HG02642 (cell line): ENCODE measurements around the gene CCDC88B.

Experiments used
- ATAC-seq: cut with Tn5 transposase; IDR thresholded peaks from one replicate; pipeline ENCODE4 v1.9.1; 2021; ENCODE audit warnings: mild to moderate bottlenecking; ENCODE audit not compliant: unreplicated experiment, poor library complexity

Gene CCDC88B

GRCh38 chr11:64339754-64340408 is at the start of gene CCDC88B:
Gene CCDC88B, plus strand, starts transcription at chr11:64340204. Its CDS starts 63 bp downstream, at chr11:64340267.
- ATAC-seq: peak; percentile 67

DNA sequence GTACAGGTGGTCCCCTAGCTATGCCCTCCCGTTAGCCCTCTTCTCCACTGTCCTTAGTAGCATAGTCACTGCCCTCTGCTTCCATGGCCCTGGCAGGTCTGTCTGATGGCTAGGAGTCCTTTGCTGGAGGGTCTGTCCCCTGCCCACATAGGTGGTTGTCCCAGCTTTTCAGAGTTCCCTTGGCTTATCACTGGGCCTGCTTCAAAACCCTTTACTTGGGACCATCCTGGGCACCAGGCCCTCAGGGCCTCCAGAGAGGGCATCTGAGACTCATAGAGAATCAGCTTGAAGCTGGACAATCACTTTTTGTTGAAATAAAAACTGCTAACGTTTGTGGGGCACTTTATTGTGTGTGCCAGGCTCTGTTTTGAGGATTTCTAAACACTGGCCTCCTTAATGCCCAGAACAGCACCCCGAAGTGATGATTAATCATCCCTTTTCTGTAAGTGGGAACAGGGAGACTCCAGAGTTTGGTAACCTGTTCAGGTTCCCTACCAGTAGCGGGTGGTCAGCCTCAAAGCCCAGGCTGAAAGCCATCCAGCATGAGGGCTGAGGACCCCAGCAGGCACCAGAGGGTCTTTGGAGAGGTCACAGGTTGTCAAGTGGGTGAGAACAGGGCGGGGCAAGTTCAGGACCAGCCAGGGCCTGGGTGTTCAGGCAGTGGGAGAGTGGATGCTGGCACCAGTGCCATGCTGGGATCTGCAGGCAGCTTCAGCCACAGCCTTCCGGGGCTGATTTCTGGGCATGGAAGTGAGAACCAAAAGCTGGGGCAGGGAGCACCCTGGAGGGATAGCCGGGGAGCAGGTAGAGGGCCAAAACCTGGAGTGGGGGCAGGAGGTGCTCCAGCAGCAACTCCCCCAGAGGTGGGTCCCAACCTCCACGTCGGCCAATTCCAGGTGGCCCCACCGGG is 49.4 kb upstream of the CCDC88B start:
- no peak for ATAC-seq

GRCh38 chr11:64291262-64291751 is 48.7 kb upstream of the CCDC88B start, which contains the start of gene KCNK4:
Gene KCNK4, plus strand, starts transcription at chr11:64291302. Its CDS starts 1,717 bp downstream, at chr11:64293019.
- ATAC-seq: no peak

DNA sequence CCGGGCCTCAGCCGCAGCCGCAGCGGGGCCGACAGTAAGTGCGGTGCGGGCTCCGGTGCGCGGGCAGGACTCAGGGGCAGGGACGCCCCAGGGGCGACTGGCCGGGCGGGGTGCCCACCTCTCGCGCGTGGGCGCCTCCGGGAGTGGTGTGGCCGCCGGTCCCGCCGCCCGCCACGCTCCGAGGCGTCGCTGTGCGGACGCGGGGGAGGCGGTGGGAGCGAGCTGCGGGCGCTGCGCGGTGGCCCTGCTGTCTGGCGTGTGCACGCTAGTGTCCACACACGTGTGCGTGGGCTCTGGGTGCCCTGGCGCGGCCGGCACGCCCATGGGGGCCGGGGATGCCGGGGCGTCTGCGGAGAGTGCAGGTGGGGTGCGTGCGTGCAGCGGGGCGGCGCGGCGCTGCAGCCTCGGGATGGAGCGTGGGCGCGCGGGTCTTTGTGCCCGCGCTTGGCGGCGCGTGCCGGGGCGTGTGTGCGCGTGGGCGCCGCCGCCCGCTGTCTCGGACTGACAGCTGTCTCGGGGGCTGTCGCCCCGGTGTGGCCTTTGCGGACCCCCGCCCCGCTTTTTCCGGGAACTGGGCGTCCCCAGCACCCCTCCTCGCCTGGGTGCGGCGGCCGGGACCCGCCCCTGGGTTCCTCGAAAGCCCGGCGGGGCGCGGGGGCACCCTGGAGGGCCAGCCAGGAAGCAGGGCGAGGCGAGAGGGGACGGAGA is 48.1 kb upstream of the CCDC88B start:
- no peak for ATAC-seq

- ATAC-seq: no peak
These were observed 47.3 kb upstream of the CCDC88B start for GRCh38 chr11:64292460-64293254.

DNA sequence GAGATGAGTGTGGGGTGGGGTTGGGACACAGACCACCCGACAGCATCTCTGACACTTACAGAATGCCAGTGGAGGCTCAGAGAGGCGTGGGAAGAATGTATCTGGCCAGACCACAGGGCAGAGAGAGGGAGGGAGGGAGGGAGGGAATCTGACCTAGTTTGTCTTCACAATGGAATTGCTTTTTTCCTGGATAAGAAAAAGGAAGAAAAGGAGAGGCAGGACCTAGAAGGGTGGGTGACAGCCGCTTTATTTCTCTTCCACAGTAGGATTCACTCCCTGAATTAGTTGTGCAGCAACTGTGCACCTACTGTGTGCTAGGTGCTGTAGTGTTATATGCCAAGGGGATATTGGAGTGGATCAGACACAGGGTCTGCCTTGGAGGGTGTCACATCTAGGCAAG is 45.2 kb upstream of the CCDC88B start:
- ATAC-seq: no peak

- ATAC-seq: no peak
These were observed 44.2 kb upstream of the CCDC88B start for GRCh38 chr11:64295760-64296159.

DNA sequence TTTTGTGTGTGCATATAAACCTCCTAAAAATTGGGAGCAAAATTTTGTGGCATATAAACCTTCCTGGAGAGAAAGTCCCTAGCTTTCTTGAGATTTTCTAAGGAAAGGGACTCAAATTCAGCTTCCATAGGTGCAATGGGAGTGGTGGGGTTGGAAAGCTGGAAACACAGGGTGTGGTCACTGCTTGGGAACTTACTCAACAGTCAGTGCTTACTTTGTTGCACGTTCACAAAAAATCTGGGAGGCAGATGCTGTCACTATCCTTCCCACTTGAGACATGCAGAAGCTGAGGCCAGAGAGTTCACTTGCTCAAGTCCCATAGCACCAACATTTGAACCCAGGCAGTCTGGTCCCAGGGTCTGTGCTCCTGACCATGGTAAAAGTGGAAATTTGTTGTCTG is 43.8 kb upstream of the CCDC88B start:
- ATAC-seq: no peak

GRCh38 chr11:64296830-64297698 is 42.9 kb upstream of the CCDC88B start:
- ATAC-seq: no peak

DNA sequence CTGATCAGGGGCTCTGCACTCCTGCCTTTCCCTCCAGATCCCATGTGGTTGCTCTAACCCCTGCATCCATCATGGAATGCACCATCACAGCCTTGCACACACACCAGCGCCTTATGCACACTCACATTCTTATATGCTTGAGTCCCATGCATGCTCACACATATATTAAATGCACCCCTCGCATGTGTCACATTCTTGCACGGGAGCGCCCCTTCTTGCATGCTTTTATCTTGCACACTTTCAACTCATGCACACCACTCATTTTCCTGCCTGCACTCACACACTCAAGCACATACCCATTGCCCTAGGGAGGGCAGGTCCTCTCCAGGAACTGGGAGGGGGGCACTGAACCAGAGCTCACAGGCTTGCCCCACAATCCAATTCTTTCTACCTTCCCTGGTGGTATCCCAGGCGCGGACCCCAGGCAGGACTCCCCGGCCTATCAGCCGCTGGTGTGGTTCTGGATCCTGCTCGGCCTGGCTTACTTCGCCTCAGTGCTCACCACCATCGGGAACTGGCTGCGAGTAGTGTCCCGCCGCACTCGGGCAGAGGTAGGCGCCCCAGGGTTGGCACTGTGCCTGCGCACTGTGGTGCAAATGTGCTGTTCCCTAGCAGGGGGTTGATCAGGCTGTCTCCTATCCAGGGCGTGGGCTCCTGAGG is 42.2 kb upstream of the CCDC88B start:
- no peak for ATAC-seq

GRCh38 chr11:64298966-64299846 is 40.8 kb upstream of the CCDC88B start:
- no peak for ATAC-seq

- ATAC-seq: no peak
These were observed 40.0 kb upstream of the CCDC88B start, which contains the start of gene CATSPERZ for GRCh38 chr11:64299847-64300648. Gene CATSPERZ, plus strand, starts transcription at chr11:64300358. Its CDS starts 53 bp downstream, at chr11:64300411.

DNA sequence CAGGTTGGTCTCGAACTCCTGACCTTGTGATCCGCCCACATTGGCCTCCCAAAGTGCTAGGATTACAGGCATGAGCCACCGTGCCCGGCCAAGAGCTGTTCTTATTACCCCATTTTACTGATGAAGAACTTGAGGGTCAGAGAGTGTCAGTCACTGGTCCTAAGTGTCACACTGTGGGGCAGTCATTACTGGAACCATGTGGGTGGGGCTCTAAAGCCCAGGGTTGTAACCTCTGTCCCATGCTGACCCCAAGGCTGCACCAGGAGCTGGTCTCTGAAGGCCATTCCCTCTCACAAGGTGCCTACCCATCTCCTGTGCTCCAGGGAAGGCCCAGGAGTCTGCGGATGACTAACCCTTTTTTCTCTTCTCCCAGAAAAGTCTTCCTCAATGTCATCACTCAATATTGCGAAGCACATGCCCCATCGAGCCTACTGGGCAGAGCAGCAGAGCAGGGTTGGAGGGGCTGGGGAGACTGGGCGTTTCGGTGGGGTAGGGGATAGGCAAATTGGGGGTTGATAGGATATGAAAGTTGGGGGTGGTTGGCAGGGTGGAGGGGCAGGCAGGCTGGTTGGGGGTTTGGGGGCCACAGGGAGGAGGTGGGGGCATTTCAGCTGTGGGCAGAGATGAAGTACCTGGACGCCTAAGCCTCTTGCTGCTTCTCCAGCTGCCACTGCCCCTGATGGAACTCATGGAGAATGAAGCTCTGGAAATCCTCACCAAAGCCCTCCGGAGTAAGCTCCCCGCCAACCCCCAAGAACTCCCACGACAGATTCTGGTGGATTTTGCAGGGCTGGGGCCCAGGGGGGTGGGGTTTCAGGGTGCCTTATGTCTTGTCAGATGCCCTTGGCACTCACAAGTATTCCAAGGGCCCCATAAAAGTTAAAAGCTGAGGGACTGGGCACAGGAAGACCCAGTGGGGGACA is 36.6 kb upstream of the CCDC88B start:
- ATAC-seq: no peak

DNA sequence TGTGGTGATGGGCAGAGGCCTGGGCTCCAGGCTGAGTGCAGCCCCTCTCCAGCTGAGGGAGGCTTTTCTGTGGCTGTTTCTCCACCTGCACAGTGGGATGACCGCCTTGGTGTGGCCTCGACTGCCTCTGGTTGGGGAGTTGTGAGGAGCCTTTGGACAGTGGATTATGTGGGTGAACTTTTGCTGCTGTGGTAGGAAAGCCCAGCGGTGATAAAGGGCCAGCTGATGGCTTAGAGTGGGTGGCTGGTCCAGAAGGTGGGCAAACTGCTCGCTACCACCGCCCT is 36.0 kb upstream of the CCDC88B start:
- ATAC-seq: no peak

- peak; percentile 30 for ATAC-seq
These were observed 35.5 kb upstream of the CCDC88B start for GRCh38 chr11:64304316-64305072.
